Upper lobe of left lung (tissue), 4 donors: ENCODE data around the gene MBD5.
"Not testable (repeated sequence)": the region's sequence is repeated elsewhere in the genome, so short reads cannot be mapped to it uniquely, and the experiment has no call there.

Experiments used
- CTCF ChIP-seq, 6 experiments: fragments of 450-650 bp in 4 of 6; fragments of 200-600 bp in 2 of 6; sonication (generic) in 2 of 6; IDR thresholded peaks; one replicate each; pipeline ENCODE4 v1.5.1; 2016 to 2019; ENCODE audit warnings: antibody characterized with exemption in 6 of 6
- EP300 ChIP-seq, 4 donors: sonication (generic); formaldehyde crosslinking; IDR thresholded peaks; one replicate each; pipeline ENCODE4 v1.5.1; 2017; ENCODE audit warnings: antibody characterized with exemption in 4 of 4, control low read depth in 2 of 4
- POLR2A ChIP-seq, 4 donors: fragments of 450-650 bp; IDR thresholded peaks; one replicate each; pipeline ENCODE4 v1.5.1; 2016 to 2017; ENCODE audit warnings: antibody characterized with exemption in 4 of 4, mild to moderate bottlenecking in 2 of 4
- POLR2AphosphoS5 ChIP-seq, 2 donors: sonication (generic); formaldehyde crosslinking; IDR thresholded peaks; one replicate each; pipeline ENCODE4 v1.5.1; 2017; ENCODE audit warnings: antibody characterized with exemption in 2 of 2

- not testable (repeated sequence) for TF ChIP-seq CTCF, POLR2A, POLR2AphosphoS5, EP300 (IDR thresholded peaks at IDR 0.05)
Observed at GRCh38 chr2:148002420-148002819, 18.5 kb upstream of the MBD5 start.
